ENCODE measurements around the gene ACIN1. TPM values are rescaled to one million over a fixed set of nuclear protein-coding genes. Genes with fewer than 3 reads are reported as not detected.

Gene ACIN1
- total and polyA plus RNA-seq, 9 of the 15 experiments (the other 6 are each of a cell fraction or from before 2014, with no cell fraction given): 5.0 to 196 (median 129) TPM

- TF ChIP-seq PRPF4 (IDR thresholded peaks at IDR 0.05; ENCODE audit: insufficient read depth, low read depth, low read length, poor library complexity, severe bottlenecking) (no peak), CUX1 (CRISPR knock-in tag; IDR thresholded peaks at IDR 0.05) (no peak), THRA (IDR thresholded peaks at IDR 0.05) (no peak), MEF2D (tag; conservative IDR thresholded peaks at IDR 0.05; ENCODE audit: low read depth) (no peak), FOS (IDR thresholded peaks at IDR 0.05; ENCODE audit: extremely low read depth, insufficient read length) (no peak), PRDM10 (IDR thresholded peaks at IDR 0.05; ENCODE audit: partially characterized antibody) (no peak), ZNF830 (CRISPR knock-in tag; IDR thresholded peaks at IDR 0.05) (no peak), KDM2B (CRISPR knock-in tag; IDR thresholded peaks at IDR 0.05) (no peak), ZZZ3 (IDR thresholded peaks at IDR 0.05) (no peak), CBX8 (IDR thresholded peaks at IDR 0.05; ENCODE audit: borderline replicate concordance, extremely low read depth, low read depth, low read length, poor library complexity, severe bottlenecking) (no peak), NELFE (IDR thresholded peaks at IDR 0.05; ENCODE audit: insufficient read depth, insufficient read length) (no peak), CREB3 (tag; conservative IDR thresholded peaks at IDR 0.05; ENCODE audit: low read depth) (no peak), ZNF277 (CRISPR knock-in tag; IDR thresholded peaks at IDR 0.05; ENCODE audit: borderline replicate concordance) (no peak)
Observed at GRCh38 chr14:23128969-23129758, 34.2 kb upstream of the ACIN1 start (continued).

Data from K562 (cell line).